Neuronal stem cell (in vitro differentiated cells): ENCODE results near the gene CCDC154.
"Not testable (repeated sequence)": the region's sequence is repeated elsewhere in the genome, so short reads cannot be mapped to it uniquely, and the experiment has no call there.

Experiments used
- DNase-seq: peaks from one replicate; pipeline ENCODE4 v3.0.0-alpha.2; 2013; ENCODE audit warnings: low spot score
- H2AFZ ChIP-seq: one replicate; pipeline ENCODE4 v1.6.1; 2013; ENCODE audit warnings: mild to moderate bottlenecking, low read length, inconsistent platforms
- H2AK5ac ChIP-seq: 2 replicates; pipeline ENCODE4 v1.6.1; 2013; ENCODE audit warnings: low read depth, mild to moderate bottlenecking, inconsistent platforms, low read length, moderate library complexity, mixed read lengths
- H2BK120ac ChIP-seq: 2 replicates; pipeline ENCODE4 v1.6.1; 2013; ENCODE audit warnings: low read depth, mild to moderate bottlenecking, inconsistent platforms, low read length, moderate library complexity, mixed read lengths
- H2BK12ac ChIP-seq: one replicate; pipeline ENCODE4 v1.6.1; 2013; ENCODE audit warnings: low read length, inconsistent platforms
- H2BK15ac ChIP-seq: 2 replicates; pipeline ENCODE4 v1.6.1; 2013; ENCODE audit warnings: mild to moderate bottlenecking, low read length, inconsistent platforms, mixed read lengths
- H2BK5ac ChIP-seq: one replicate; pipeline ENCODE4 v1.6.1; 2013; ENCODE audit warnings: inconsistent platforms, mild to moderate bottlenecking, low read length, moderate library complexity
- H3K14ac ChIP-seq: one replicate; pipeline ENCODE4 v1.6.1; 2013; ENCODE audit warnings: low read length, inconsistent platforms
- H3K18ac ChIP-seq: 2 replicates; pipeline ENCODE4 v1.6.1; 2013; ENCODE audit warnings: low read length, inconsistent platforms
- H3K23ac ChIP-seq: 2 replicates; pipeline ENCODE4 v1.6.1; 2013; ENCODE audit warnings: low read depth, mild to moderate bottlenecking, mixed read lengths, low read length, inconsistent platforms; ENCODE audit not compliant: poor library complexity
- H3K27ac ChIP-seq: replicated peaks from 3 replicates; pipeline ENCODE4 v1.5.1; 2013; ENCODE audit warnings: low read length, inconsistent platforms
- H3K27me3 ChIP-seq, 3 experiments: 2 replicates each; pipeline ENCODE4 v1.6.1; 2013; ENCODE audit warnings: low read length in 3 of 3, mild to moderate bottlenecking in 2 of 3, inconsistent platforms in 1 of 3, low read depth in 1 of 3, mixed read lengths in 1 of 3, moderate library complexity in 1 of 3; ENCODE audit not compliant: control insufficient read depth in 3 of 3, insufficient read depth in 3 of 3
- H3K36me3 ChIP-seq, 2 donors: replicated peaks in 1 of 2; 2 replicates each; pipeline ENCODE4 v1.6.1; 2013; ENCODE audit warnings: low read length in 2 of 2; ENCODE audit not compliant: control insufficient read depth in 2 of 2, insufficient read depth in 2 of 2
- H3K4ac ChIP-seq: 2 replicates; pipeline ENCODE4 v1.6.1; 2013; ENCODE audit warnings: inconsistent platforms, mild to moderate bottlenecking, low read length, moderate library complexity
- H3K4me1 ChIP-seq, 2 donors: 1 replicate in 1 of 2; 2 replicates in 1 of 2; pipeline ENCODE4 v1.6.1; 2013; ENCODE audit warnings: low read length in 2 of 2, low read depth in 1 of 2; ENCODE audit not compliant: control insufficient read depth in 2 of 2, insufficient read depth in 1 of 2
- H3K4me2 ChIP-seq: one replicate; pipeline ENCODE4 v1.6.1; 2013; ENCODE audit warnings: mild to moderate bottlenecking, low read length, inconsistent platforms; ENCODE audit not compliant: insufficient read depth, poor library complexity, severe bottlenecking
- H3K4me3 ChIP-seq, 2 donors: 2 replicates each; pipeline ENCODE4 v1.5.1; 2013; ENCODE audit warnings: low read length in 2 of 2, mild to moderate bottlenecking in 2 of 2, inconsistent platforms in 1 of 2, moderate library complexity in 1 of 2
- H3K79me1 ChIP-seq: one replicate; pipeline ENCODE4 v1.6.1; 2013; ENCODE audit warnings: low read depth, mild to moderate bottlenecking, inconsistent platforms, low read length, moderate library complexity
- H3K9ac ChIP-seq: one replicate; pipeline ENCODE4 v1.6.1; 2013; ENCODE audit warnings: mild to moderate bottlenecking, low read depth, low read length, inconsistent platforms; ENCODE audit not compliant: poor library complexity
- H3K9me3 ChIP-seq, 2 donors: replicated peaks in 1 of 2; 2 replicates each; pipeline versions ENCODE3 to v1.6.1; 2013; ENCODE audit warnings: low read length in 2 of 2, mild to moderate bottlenecking in 2 of 2, inconsistent platforms in 1 of 2, low read depth in 1 of 2, mixed read lengths in 1 of 2, moderate library complexity in 1 of 2; ENCODE audit not compliant: control insufficient read depth in 2 of 2, insufficient read depth in 1 of 2
- H4K8ac ChIP-seq: one replicate; pipeline ENCODE4 v1.6.1; 2013; ENCODE audit warnings: low read depth, mild to moderate bottlenecking, inconsistent platforms, low read length, moderate library complexity
- H4K91ac ChIP-seq: one replicate; pipeline ENCODE4 v1.6.1; 2013; ENCODE audit warnings: low read length, low read depth, mild to moderate bottlenecking, inconsistent platforms; ENCODE audit not compliant: poor library complexity
- WGBS, 2 donors: extraction: QIAGEN DNeasy Blood & Tissue Kit; methylation state at CpG; one replicate each; pipeline ENCODE4 v1.1.7; 2013; ENCODE audit warnings: missing lambda C conversion rate in 2 of 2, mixed read lengths in 1 of 2; ENCODE audit not compliant: insufficient read length in 2 of 2, insufficient replicate concordance in 1 of 2; ENCODE audit errors: extremely low coverage in 2 of 2; 5-methylcytosine and 5-hydroxymethylcytosine counted together

The CCDC154 gene

DNA sequence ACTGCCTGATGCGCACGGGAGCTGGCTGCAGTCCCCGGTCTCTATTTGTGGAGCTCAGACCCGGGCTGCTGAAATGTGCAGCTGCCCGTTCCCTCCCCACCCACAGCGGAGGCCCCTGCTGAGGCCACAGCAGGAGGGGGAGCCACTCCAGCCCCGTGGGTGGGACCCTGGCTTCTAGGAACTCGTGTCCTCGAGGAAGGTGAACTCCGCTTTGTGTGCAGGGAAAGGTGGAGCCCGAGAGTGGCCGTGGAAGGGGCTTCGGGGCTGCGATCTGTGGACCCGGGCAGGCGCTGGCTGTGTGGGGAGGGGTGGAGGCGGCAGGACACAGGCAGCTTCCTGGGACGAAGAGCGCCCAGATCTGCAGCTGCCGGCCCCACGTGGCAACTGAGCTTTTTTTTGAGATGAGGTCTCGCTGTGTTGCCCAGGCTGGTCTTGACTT, 2.9 kb downstream of the CCDC154 start:
- H3K9me3 ChIP-seq, result no peaks in the 10 kb centered on the region
- no peak overlapping the region for H2AK5ac ChIP-seq
- H3K18ac ChIP-seq, result no peak overlapping the region
- no peak overlapping the region for H3K14ac ChIP-seq
- H3K79me1 ChIP-seq, result no peaks in the 10 kb centered on the region
- no peak overlapping the region for H3K4ac ChIP-seq
- no peak overlapping the region for H2BK5ac ChIP-seq
- no peak overlapping the region for H4K8ac ChIP-seq
- H3K27ac ChIP-seq, result no peak overlapping the region
- no peak overlapping the region for H2BK120ac ChIP-seq
- H3K23ac ChIP-seq, result peak overlapping the region; percentile 65
- no peak for DNase-seq
- H3K4me2 ChIP-seq, result no peak overlapping the region
- H3K27me3 ChIP-seq, result no peaks in the 10 kb centered on the region
- H3K4me3 ChIP-seq, result no peak overlapping the region
- H2BK15ac ChIP-seq, result no peak overlapping the region
- no peak overlapping the region for H4K91ac ChIP-seq
- H3K36me3 ChIP-seq, result peaks cover 0 to 7% of the 10 kb centered on the region in 2 donors
- WGBS, 2 donors, result no CpG with 5 or more reads among the region's 22 CpGs
- no peak overlapping the region for H3K9ac ChIP-seq
- H3K4me1 ChIP-seq, result no peaks in the 10 kb centered on the region
- H2BK12ac ChIP-seq, result no peak overlapping the region
- H2AFZ ChIP-seq, result no peak overlapping the region

DNA sequence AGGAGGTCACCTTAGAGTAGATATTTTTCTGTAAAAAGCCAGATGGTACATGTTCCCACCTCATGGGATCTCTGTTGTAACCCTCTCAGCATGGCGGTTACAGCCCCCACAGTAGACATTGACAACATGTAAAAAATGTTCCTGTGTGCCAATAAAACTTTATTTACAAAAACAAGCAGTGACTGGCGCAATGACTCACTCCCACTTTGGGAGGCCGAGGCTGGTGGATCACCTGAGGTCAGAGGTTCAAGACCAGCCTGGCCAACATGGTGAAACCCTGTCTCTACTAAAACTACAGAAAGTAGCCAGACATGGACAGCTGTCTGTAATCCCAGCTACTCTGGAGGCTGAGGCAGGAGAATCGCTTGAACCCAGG, 4.7 kb downstream of the CCDC154 start:
- not testable (repeated sequence) for H3K9ac ChIP-seq, DNase-seq, H2BK12ac ChIP-seq, H3K27ac ChIP-seq, H3K4me2 ChIP-seq, H2AK5ac ChIP-seq, H3K79me1 ChIP-seq, H3K27me3 ChIP-seq, H3K9me3 ChIP-seq, H2BK15ac ChIP-seq, H2BK5ac ChIP-seq, H3K4ac ChIP-seq, H2BK120ac ChIP-seq, H3K4me1 ChIP-seq, H3K36me3 ChIP-seq, H2AFZ ChIP-seq, H3K4me3 ChIP-seq, H3K23ac ChIP-seq, H3K14ac ChIP-seq, H4K8ac ChIP-seq, H3K18ac ChIP-seq, H4K91ac ChIP-seq
- whole genome bisulfite sequencing, 2 donors, result no CpG with 5 or more reads among the region's 4 CpGs

DNA sequence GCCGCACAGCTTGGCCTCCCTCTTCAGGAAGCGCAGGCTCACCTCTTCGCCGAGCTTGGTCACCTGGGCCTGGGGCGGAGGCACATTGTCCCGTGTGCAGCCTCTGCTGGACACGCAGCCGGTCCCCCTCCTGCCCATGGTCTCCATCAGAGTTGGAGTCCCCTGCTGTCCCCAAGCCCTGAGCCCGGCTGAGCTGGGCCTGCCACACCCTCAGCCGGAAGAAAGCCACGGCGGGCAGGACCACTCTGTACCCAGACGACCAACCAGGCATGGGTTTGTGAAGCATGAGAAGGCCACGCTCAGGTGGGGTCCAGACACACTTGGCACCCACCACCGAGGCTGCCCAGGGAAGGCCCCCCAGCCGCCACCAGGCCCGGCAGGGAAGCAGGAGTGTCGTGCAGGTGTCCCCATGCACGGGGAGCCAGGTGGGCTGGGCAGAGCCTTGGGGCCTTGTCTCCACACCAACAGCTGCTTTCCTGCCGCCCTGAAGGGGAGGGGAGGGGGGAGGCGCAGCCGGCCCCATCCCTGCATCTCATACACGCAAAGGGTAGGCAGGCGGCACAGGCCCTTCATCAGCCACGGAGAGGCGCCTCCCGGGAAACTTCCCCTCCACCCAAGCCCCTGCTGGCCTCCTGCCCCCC, 5.2 kb downstream of the CCDC154 start:
- Histone ChIP-seq H3K79me1 (no peaks in the 10 kb centered on the region), H3K4me2 (no peak overlapping the region), H2BK120ac (no peak overlapping the region), H2AK5ac (peak overlapping the region; percentile 68), H2BK5ac (peak overlapping the region; percentile 39), H3K4me1 (peaks cover 0 to 4% of the 10 kb centered on the region in 2 donors), H2BK15ac (peak overlapping the region; percentile 37), H3K23ac (no peak overlapping the region), H3K27ac (no peak overlapping the region), H3K9me3 (no peaks in the 10 kb centered on the region), H3K18ac (peak overlapping the region; percentile 64), H3K4ac (no peak overlapping the region), H3K14ac (peak overlapping the region; percentile 38), H4K8ac (no peak overlapping the region), H3K4me3 (no peak overlapping the region), H2AFZ (peak overlapping the region; percentile 43), H2BK12ac (peak overlapping the region; percentile 22), H3K9ac (peak overlapping the region; percentile 60), H3K27me3 (no peaks in the 10 kb centered on the region), H4K91ac (no peak overlapping the region), H3K36me3 (no peaks in the 10 kb centered on the region)
- DNase-seq, result no peak
- no CpG with 5 or more reads among the region's 27 CpGs for WGBS, 2 donors

DNA sequence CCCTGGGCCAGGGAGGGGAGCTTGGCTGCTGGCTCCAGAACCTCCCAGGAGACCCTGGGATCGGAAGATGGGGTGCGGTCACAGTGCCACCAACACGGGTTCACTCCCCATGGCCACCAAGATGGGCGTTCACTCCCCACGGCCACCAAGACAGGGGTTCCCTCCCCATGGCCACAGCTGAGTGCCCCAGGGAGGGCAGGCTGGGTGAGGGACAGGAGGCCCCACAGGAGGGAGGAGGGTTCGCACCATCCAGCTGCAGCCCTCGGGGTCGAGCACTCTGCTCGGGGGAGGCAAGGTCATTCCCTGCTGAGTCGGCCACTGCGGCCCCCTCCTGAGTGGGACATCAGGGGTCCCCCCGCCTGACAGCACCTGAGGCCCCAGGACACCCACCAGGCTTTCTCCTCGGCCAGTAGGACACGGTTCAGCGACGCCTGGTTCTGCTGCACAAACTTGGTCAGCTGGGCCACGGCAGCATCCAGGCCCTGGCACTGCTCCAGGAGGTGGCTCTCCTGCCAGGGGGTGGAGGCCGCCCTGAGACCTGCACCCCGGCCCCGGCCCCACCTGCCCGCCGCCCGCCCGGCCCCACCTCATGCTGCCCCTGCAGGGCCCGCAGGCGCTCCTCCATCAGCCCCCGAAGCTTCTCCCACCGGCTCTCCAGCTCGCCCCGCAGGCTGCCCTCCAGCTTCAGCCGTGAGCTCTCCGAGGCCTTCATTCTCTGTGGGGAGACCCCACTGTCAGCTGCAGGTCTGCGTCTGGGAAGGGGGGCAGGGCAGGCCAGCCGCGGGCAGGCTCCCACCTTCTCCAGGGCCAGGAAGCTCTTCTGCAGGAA, 5.9 kb downstream of the CCDC154 start:
- H3K4me2 ChIP-seq, result no peak overlapping the region
- peak overlapping the region; percentile 43 for H2AFZ ChIP-seq
- H2AK5ac ChIP-seq, result peak overlapping the region; percentile 81
- no peak overlapping the region for H3K23ac ChIP-seq
- no peak overlapping the region for H3K4me3 ChIP-seq
- peak overlapping the region; percentile 37 for H2BK15ac ChIP-seq
- peak overlapping the region; percentile 75 for H3K14ac ChIP-seq
- no peaks in the 10 kb centered on the region for H3K36me3 ChIP-seq
- no peak overlapping the region for H2BK120ac ChIP-seq
- H4K91ac ChIP-seq, result no peak overlapping the region
- no peaks in the 10 kb centered on the region for H3K9me3 ChIP-seq
- peak overlapping the region; percentile 39 for H2BK5ac ChIP-seq
- H4K8ac ChIP-seq, result no peak overlapping the region
- H3K4ac ChIP-seq, result no peak overlapping the region
- H3K18ac ChIP-seq, result no peak overlapping the region
- no peak overlapping the region for H3K9ac ChIP-seq
- DNase-seq, result no peak
- H3K27ac ChIP-seq, result no peak overlapping the region
- no CpG with 5 or more reads among the region's 35 CpGs for WGBS, 2 donors
- H3K79me1 ChIP-seq, result no peaks in the 10 kb centered on the region
- no peaks in the 10 kb centered on the region for H3K27me3 ChIP-seq
- H3K4me1 ChIP-seq, result peaks cover 0 to 10% of the 10 kb centered on the region in 2 donors
- H2BK12ac ChIP-seq, result peak overlapping the region; percentile 22
